Heart right ventricle (tissue), 16 donors: Measurements from ENCODE around the gene ANG. TPM values are rescaled to one million over a fixed set of nuclear protein-coding genes. Genes with fewer than 3 reads are reported as not detected.
A peak's percentile ranks its signal among the peaks of the same experiment; 100 is the strongest.

Experiments used
- ATAC-seq, 8 donors: fragments of 200-7000 bp; cut with Tn5 transposase; one replicate each; pipeline ENCODE4 v1.9.1; 2020; ENCODE audit warnings: mild to moderate bottlenecking in 8 of 8, moderate library complexity in 8 of 8, moderate number of reproducible peaks in 1 of 8
- DNase-seq, 2 donors: peaks; one replicate each; pipeline ENCODE4 v3.0.0-alpha.2; 2020
- H3K27ac ChIP-seq, 10 donors: fragments of 200-600 bp; sonication (generic) in 2 of 10; one replicate each; pipeline versions ENCODE4 v1.5.0 to v1.8.0; 2020 to 2022; ENCODE audit warnings: mild to moderate bottlenecking in 3 of 10
- H3K27me3 ChIP-seq, 7 donors: fragments of 200-600 bp; one replicate each; pipeline ENCODE4 v1.8.0; 2021 to 2022; ENCODE audit warnings: mild to moderate bottlenecking in 2 of 7
- H3K36me3 ChIP-seq, 9 donors: fragments of 200-600 bp; sonication (generic) in 1 of 9; one replicate each; pipeline versions ENCODE4 v1.5.0 to v1.8.0; 2020 to 2022; ENCODE audit warnings: mild to moderate bottlenecking in 2 of 9
- H3K4me1 ChIP-seq, 9 donors: fragments of 200-600 bp; sonication (generic) in 1 of 9; one replicate each; pipeline versions ENCODE4 v1.5.0 to v1.8.0; 2020 to 2022; ENCODE audit warnings: mild to moderate bottlenecking in 4 of 9
- H3K4me3 ChIP-seq, 10 donors: fragments of 200-600 bp; sonication (generic) in 2 of 10; one replicate each; pipeline versions ENCODE4 v1.5.0 to v1.8.0; 2020 to 2022; ENCODE audit warnings: mild to moderate bottlenecking in 7 of 10, moderate library complexity in 2 of 10
- H3K9me3 ChIP-seq, 11 donors: fragments of 200-600 bp in 10 of 11; sonication (generic) in 2 of 11; one replicate each; pipeline versions ENCODE4 v1.5.0 to v1.8.0; 2013 to 2022; ENCODE audit warnings: mild to moderate bottlenecking in 2 of 11, control low read depth in 1 of 11, moderate library complexity in 1 of 11
- CTCF ChIP-seq, 9 donors: fragments of 200-600 bp; sonication (generic) in 2 of 9; IDR thresholded peaks; one replicate each; pipeline versions ENCODE4 v1.5.0 to v1.8.0; 2021 to 2022; ENCODE audit warnings: antibody characterized with exemption in 9 of 9, mild to moderate bottlenecking in 5 of 9, moderate library complexity in 1 of 9
- WGBS, 2 donors: extraction: QIAGEN DNeasy Blood & Tissue Kit; methylation state at CpG; one replicate each; pipeline ENCODE4 v1.1.7; 2013; ENCODE audit warnings: inconsistent platforms in 1 of 2; 5-methylcytosine and 5-hydroxymethylcytosine counted together
- intact Hi-C, 10 donors: fragments of 100-400 bp; cut with DNase I; formaldehyde crosslinking; loops; one replicate each; pipeline versions ENCODE4 v1.11.1 to v1.14.2; 2022
- polyA plus RNA-seq, 2 donors: library from polyadenylated mRNA; stranded (reverse); fragments of 200-250 nt; gene quantifications; one replicate each; pipeline ENCODE4 v1.2.3, GENCODE V29; 2013
- total RNA-seq, 10 donors: library from RNA; stranded (reverse); fragmentation: NEBNext Ultra II Directional in 3 of 10; extraction: Animal tissue kit (Norgen Biotek cat#: 25700) in 3 of 10; gene quantifications; one replicate each; pipeline versions ENCODE4 v1.2.1 to v1.2.4, GENCODE V29; 2021 to 2023
- donor health status: Arrhythmogenic right ventricular cardiomyopathy.
- donor health status: ischemic (EF 13 %, LVEDD 7.1; RV severe dilation, severe dysfunction).
- donor health status: healthy with polysubstance abuse.
- donor health status: DM: no; HTN: yes; CAD: no.
- donor health status: DM: no; HTN: no; CAD: no.
- donor health status: ischemic (EF 25% LVEDD 6.9; RV normal size, moderate dysfunction).
- donor health status: ischemic (EF 25% LVEDD 5.7; RV mildly dilated, moderate dysfunction).
- donor health status: healthy.
- donor health status: DM: yes; HTN: yes; CAD: no.
- donor health status: Ischemic cardiomyopathy.
- donor health status: ischemic (EF 35%, LVEDD 5.7; RV mildly dilated, moderate dysfunction).
- donor health status: nonischemic (EF 11% LVEDD 7.7; RV severe dilation, severe dysfunction).
- donor health status: DM: yes; HTN: yes; CAD: no.
- donor health status: PGD.
- donor health status: ischemic (EF 29% LVEDD 5.4; RV normal size, mild dysfunction).
- donor health status: nonischemic (EF 23%, LVEDD 6.1; RV moderate dilation, normal function).

ANG gene
- total and polyA plus RNA-seq, 12 donors = 0.79 to 7.0 (median 2.5) TPM

DNA sequence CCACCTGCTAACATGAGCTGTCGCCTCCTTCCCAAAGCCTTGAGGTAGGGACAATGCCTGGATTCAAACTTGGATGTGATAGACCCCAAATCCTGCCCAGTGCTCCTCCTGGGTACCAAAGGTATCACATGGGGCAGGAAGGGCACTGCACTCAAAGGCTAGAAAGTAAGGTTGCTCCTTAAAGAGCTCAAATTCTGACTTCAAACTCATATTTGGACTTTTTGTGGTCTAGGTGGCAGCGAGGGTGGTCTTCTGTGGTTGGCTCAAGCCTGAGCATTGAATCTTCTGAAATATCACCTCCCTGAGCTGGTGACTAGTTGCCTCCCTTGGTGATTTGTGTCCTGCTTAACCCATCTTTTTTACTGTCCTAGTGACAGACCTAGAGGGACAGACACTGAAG, 12.5 kb upstream of the ANG start:
- no peaks in the 10 kb centered on the region for H3K9me3 ChIP-seq
- peaks cover 0 to 13% (median 9%) of the 10 kb centered on the region in 9 donors for H3K4me1 ChIP-seq
- intact Hi-C loops = no loop called here
- no peak for DNase-seq
- no peak for ATAC-seq
- 82 to 89% methylated on average over 2 of the region's 2 CpGs for WGBS, 2 donors
- no peaks in the 10 kb centered on the region for H3K36me3 ChIP-seq
- H3K27ac ChIP-seq = no peak overlapping the region
- no peak overlapping the region for H3K4me3 ChIP-seq
- no peak for TF ChIP-seq CTCF (IDR thresholded peaks at IDR 0.05)
- H3K27me3 ChIP-seq = peaks cover 0 to 33% (median 12%) of the 10 kb centered on the region in 7 donors

DNA sequence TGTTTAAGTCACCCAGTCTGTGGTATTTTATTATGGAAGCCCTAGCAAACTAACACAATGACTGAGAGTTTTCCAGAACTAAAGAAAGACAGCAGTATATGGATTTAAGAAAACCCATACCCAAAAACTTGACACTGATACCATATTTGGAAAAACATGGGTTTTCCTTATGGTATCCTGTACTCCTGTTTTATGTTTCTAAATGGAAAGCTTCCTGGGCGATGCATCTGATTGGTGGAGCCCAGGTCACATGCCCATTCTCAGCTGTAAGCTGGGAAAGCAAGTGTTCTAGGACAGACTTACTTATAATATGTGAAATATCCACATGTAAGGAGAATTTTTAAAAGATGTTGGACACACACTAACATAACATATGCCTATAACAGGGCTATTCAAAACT, 8.7 kb upstream of the ANG start:
- peak in 1 of 2 donors; percentile 34 for DNase-seq

GRCh38 chr14:20680363-20680762, 8.2 kb upstream of the ANG start:
- Histone ChIP-seq H3K27me3 (peaks cover 0 to 5% (median 0%) of the 10 kb centered on the region in 7 donors), H3K4me1 (peaks cover 0 to 47% (median 12%) of the 10 kb centered on the region in 9 donors), H3K27ac (peak overlapping the region in 2 of 10 donors; percentile 100), H3K36me3 (no peaks in the 10 kb centered on the region), H3K4me3 (peak overlapping the region in 6 of 10 donors; percentile 67 to 99 (median 86)), H3K9me3 (no peaks in the 10 kb centered on the region)
- intact Hi-C loops = loop anchor here (2.0 to 10.0 kb wide), 17 partner anchors 48 to 424 kb away; partner anchors contain the start of genes PIP4P1 (in 5 of the 10), TEP1 (in 5 of the 10), CCNB1IP1 (in 3 of the 10) and PARP2 (in 2 of the 10)
- 60 to 66% methylated on average over 8 of the region's 8 CpGs for WGBS, 2 donors
- no peak for DNase-seq
- no peak for ATAC-seq
- no peak for TF ChIP-seq CTCF (IDR thresholded peaks at IDR 0.05)

More for the DNA sequence above, 8.7 kb upstream of the ANG start:
- ATAC-seq = no peak
- WGBS, 2 donors = 85 to 87% methylated on average over 1 of the region's 1 CpG
- peaks cover 0 to 42% (median 12%) of the 10 kb centered on the region in 9 donors for H3K4me1 ChIP-seq
- H3K4me3 ChIP-seq = no peak overlapping the region
- intact Hi-C loops = loop anchor here (2.0 to 10.0 kb wide), 17 partner anchors 48 to 425 kb away; partner anchors contain the start of genes PIP4P1 (in 5 of the 10), TEP1 (in 5 of the 10), CCNB1IP1 (in 3 of the 10) and PARP2 (in 2 of the 10)
- no peaks in the 10 kb centered on the region for H3K9me3 ChIP-seq
- H3K27me3 ChIP-seq = peaks cover 0 to 10% (median 0%) of the 10 kb centered on the region in 7 donors
- TF ChIP-seq CTCF (IDR thresholded peaks at IDR 0.05) = no peak
- H3K36me3 ChIP-seq = no peaks in the 10 kb centered on the region
- no peak overlapping the region for H3K27ac ChIP-seq

DNA sequence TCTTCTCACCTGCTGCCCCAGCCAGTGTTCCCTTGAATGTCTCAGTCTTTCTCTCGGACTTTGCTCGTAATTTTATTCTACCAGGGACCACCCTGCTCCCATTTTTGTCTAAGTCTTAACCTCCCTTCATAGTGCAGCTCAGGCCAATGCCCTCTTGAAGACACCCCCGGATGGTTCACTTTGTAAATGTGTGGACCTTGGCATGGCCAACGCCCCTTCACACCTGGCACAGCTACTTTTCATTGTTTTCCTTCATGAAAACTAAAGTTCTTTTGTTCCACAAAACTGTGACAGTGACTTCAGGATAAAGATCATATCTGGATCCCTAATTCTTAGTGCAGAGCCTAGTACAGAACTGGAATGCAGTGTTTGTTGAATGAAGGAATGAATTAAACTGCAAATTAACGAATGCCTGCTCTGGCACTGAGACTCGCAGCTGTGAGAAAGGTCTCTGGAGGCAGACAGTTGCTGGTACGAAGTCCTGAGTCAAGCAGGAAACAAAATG, 7.7 kb upstream of the ANG start:
- ATAC-seq (no peak), DNase-seq (no peak)
- H3K9me3 ChIP-seq = no peaks in the 10 kb centered on the region
- intact Hi-C loops = loop anchor here (2.0 to 10.0 kb wide), 17 partner anchors 49 to 424 kb away; partner anchors contain the start of genes PIP4P1 (in 5 of the 10), TEP1 (in 5 of the 10), CCNB1IP1 (in 3 of the 10) and PARP2 (in 2 of the 10)
- WGBS, 2 donors = 14 to 17% methylated on average over 7 of the region's 7 CpGs
- H3K4me3 ChIP-seq = peak overlapping the region; percentile 14 to 99 (median 86)
- no peak for TF ChIP-seq CTCF (IDR thresholded peaks at IDR 0.05)
- H3K4me1 ChIP-seq = peaks cover 0 to 52% (median 12%) of the 10 kb centered on the region in 9 donors
- no peaks in the 10 kb centered on the region for H3K27me3 ChIP-seq
- H3K27ac ChIP-seq = peak overlapping the region in 9 of 10 donors; percentile 98 to 100 (median 100)
- H3K36me3 ChIP-seq = no peaks in the 10 kb centered on the region
